Measurements from ENCODE around the gene ATP8B3.

ATP8B3 gene

DNA sequence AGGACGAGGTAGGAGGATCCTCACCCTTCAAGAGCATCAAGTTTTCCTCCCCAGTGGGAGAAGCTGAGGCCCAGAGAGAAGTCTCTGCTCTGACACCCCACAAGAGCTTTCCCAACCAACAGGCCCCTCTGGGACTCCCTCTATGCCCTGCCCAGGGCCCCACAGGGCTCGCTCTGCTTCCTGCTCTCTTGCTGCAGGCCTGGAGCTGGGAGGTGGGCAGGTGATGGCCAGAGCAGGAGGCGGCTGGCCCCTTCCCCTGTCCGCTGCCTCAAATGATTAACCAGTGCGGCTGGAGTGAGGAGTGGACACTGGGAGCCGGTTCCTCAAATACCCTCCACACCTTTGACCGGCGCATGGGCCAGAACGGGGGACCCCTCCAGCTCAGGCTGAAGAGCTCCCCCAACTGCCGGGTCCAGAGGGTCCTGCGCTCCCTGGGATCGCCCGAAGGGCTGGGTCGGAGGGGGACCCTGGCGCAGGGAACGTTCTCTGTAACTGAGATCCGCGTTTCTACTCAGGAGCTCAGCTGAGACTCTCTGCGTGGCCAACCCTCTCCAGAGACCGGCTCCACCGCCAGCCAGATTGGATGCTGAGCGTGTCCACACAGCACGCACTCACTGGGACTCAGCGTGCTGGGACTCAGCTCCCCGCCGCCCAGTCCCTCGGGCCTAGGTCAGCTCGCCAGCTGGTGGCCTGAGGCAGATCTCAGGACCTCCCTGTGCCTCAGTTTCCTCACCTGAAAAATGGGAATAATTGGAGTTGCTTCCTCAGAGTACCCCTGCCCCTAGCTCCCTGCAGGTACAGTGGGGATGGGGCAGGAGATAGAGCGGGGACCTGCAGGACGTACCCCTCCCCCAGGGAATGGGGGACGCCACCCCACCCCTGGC lies 65.4 kb downstream of the ATP8B3 start:
- TF ChIP-seq GATA2 (IDR thresholded peaks at IDR 0.05; ENCODE audit: low read depth, low read length), result no peak
- TF ChIP-seq GATA3 (IDR thresholded peaks at IDR 0.05; ENCODE audit: low read depth, low read length), result no peak

GRCh38 chr19:1745589-1746031 lies 66.5 kb downstream of the ATP8B3 start:
- TF ChIP-seq GATA2 (IDR thresholded peaks at IDR 0.05; ENCODE audit: low read depth, low read length) (no peak), GATA3 (IDR thresholded peaks at IDR 0.05; ENCODE audit: low read depth, low read length) (no peak)

DNA sequence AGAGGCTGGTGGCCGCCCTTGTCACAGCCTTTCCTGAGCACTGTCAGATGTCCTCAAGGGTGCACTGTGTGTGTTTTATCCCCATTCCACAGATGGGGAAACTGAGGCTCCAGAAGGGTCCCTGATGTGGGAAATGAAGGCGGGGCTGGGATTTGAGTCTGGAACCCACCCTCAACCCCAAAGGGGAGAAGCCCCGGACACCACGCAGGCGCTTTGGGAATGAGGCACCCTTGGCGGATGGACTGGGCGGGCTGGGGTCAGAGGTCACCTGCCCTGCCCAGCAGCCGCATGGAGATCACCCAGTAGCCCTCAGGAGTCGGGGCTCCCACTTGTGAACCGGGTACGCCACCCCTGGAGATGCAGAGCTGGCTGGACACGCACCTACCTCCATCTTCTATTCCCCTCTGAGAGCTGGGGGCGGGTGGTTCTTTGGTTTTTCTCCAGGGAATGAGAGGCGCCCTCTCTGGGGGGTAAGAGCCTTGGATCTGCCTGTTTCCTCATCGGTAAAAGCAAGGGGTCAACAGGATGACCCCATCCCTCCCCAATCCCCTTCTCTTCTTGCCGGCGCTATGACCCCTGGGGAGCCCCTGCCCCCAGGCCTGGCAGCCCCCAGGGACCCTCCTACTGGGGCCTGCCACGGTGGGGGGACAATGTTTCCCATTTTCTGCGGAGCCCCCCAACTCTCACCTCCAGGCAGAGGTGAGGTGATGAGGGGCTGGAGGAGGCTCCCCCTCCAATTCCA lies 67.1 kb downstream of the ATP8B3 start:
- TF ChIP-seq GATA2 (IDR thresholded peaks at IDR 0.05; ENCODE audit: low read depth, low read length) (no peak), GATA3 (IDR thresholded peaks at IDR 0.05; ENCODE audit: low read depth, low read length) (no peak)

DNA sequence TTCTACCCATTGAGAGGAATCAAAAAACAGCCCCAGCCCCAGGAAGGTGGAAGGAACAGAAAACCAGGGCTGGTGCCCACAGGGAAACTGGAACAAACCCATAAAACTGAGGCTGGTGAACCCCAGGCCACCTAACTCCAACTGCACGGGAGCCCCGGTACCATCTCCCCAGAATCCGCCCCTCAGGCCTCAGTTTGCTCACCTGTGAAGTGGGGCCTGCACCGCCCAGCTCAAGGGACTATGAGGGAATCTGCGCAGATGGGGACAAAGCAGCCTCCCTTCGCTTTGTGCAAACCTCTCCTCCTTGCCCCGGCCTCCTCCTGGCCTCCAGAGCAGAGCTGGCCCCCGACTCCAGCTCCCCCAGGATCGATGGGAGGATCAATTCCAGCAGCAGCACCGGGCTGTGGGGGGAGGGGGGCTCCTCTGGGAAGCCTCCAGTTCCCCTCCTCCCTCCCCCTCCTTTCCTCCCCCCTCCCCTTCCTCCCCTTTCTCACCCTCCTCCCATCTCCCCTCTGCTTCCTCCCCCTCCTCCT lies 67.9 kb downstream of the ATP8B3 start:
- TF ChIP-seq GATA3 (IDR thresholded peaks at IDR 0.05; ENCODE audit: low read depth, low read length) (no peak), GATA2 (IDR thresholded peaks at IDR 0.05; ENCODE audit: low read depth, low read length) (no peak)

DNA sequence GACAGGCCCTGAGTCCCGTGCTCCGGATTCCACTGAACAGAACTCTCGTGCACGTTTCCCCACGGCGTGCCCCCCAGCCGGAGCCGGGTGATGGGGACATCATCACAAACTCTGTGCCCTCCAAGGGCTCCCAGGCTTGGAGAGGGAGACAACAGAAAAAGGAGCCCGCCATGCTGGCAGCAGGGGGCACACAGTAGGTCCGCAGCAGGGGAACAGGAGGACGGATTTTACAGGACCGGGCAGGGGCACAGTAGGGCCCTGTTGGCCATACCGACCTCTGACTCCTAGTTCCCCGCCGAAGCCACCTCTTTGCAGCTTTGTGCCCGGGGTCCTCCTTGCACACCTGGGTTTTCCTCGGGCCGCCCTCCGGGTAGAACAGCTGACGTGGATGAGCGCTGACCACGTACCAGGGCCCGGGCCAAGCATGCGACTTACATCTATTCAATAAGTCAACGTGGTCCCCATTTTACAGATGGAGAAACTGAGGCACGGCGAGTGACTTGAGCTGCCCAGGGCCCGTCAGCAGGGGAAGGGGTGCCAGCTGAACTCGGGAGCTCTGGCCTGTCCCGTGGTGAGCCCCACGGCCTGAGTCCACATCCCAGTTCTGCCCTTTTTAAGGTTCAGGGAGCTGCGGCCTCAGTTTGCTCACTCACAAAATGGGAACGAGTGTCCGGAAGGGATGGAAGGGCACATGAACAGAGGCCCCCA lies 68.9 kb downstream of the ATP8B3 start:
- no peak for TF ChIP-seq GATA2 (IDR thresholded peaks at IDR 0.05; ENCODE audit: low read depth, low read length)
- TF ChIP-seq GATA3 (IDR thresholded peaks at IDR 0.05; ENCODE audit: low read depth, low read length), result no peak

- TF ChIP-seq GATA2 (IDR thresholded peaks at IDR 0.05; ENCODE audit: low read depth, low read length) (no peak), GATA3 (IDR thresholded peaks at IDR 0.05; ENCODE audit: low read depth, low read length) (no peak)
Measured at GRCh38 chr19:1739960-1740629, 72.0 kb downstream of the ATP8B3 start.

DNA sequence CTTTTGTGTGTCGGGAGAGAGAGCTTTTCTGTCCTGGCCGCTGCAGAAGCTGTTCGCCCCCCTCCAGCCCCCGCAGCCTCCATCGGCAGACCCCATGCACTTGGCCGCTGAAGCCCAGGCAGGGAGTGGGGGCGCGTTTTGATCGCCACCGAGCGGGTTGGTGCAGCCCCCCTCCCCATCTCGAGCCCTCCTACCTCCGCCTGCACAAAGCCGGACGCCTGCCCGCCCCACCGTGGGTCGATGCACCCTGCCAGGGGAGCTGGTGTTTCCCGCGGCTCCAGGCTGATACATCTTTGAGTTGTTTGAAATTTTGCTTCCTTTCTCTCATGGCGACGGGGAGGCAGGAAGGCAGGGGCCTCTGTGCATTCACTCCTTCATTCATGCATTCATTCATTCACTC lies 75.1 kb downstream of the ATP8B3 start:
- TF ChIP-seq GATA3 (IDR thresholded peaks at IDR 0.05; ENCODE audit: low read depth, low read length), result no peak
- TF ChIP-seq GATA2 (IDR thresholded peaks at IDR 0.05; ENCODE audit: low read depth, low read length), result no peak

DNA sequence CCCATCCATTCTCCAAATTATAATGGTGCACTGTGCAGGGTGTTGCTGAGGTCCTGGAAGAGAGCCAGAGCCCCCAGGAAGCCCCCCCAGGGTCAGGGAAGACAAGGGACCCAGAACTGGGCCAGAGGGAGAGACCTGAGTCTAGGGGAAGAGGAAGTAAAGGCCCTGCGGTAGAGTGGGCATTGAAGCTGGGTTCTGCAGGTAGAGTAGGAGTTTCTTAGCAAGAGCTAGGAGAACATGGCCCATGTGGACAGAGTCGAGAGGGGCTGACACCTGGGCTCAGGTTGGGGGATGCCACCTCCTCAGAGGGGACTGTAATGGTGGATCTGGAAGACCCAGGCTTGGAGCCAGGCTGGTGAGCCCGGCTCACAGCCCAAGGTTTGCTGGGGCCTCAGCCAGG lies 75.8 kb downstream of the ATP8B3 start:
- TF ChIP-seq GATA2 (IDR thresholded peaks at IDR 0.05; ENCODE audit: low read depth, low read length), result no peak
- no peak for TF ChIP-seq GATA3 (IDR thresholded peaks at IDR 0.05; ENCODE audit: low read depth, low read length)

DNA sequence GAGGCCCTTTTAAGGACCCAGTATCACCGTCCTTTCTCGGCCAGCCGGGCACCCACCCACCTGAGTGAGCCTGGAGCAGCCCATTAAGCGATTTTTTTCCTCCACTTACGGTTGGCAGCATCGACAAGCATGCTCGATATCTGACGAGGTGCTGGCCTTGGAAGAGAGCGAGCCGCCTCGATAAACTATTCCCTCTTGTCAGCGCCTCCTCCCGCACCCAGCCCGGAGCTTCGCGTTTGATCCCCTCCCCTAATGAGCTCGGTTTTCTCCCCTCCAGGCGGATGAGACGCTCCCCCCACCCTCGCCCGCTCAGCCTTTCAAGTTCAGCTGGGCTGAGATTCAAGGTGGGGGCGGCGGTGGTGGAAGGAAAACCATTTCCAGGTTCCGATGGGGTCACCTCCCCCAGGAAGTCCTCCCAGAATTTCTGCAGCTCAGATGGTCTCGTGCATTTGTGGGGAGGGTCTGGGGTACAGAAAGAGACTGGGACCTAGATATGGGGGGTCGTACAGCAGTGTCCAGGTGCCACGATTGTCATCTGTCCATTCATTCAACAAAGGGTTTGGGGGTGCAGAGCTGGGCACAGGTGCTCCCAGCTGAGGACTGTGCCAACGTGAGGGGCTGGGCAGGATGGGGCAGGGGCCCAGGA lies 77.6 kb downstream of the ATP8B3 start:
- TF ChIP-seq GATA2 (IDR thresholded peaks at IDR 0.05; ENCODE audit: low read depth, low read length) (no peak), GATA3 (IDR thresholded peaks at IDR 0.05; ENCODE audit: low read depth, low read length) (no peak)

All from SH-SY5Y (cell line).